Right lobe of liver (tissue), 6 donors: Measurements from ENCODE around the gene TSPAN5. TPM values are rescaled to one million over a fixed set of nuclear protein-coding genes. Genes with fewer than 3 reads are reported as not detected.

ENCODE experiments used
- ATAC-seq, 4 donors: fragments of 200-7000 bp; cut with Tn5 transposase; one replicate each; pipeline ENCODE4 v1.9.1; 2020; ENCODE audit warnings: mild to moderate bottlenecking in 4 of 4, moderate library complexity in 4 of 4
- DNase-seq, 3 donors: peaks; one replicate each; pipeline ENCODE4 v3.0.0-alpha.2; 2020
- H3K27ac ChIP-seq, 3 donors: fragments of 200-600 bp; one replicate each; pipeline ENCODE4 v1.8.0; 2022
- H3K27me3 ChIP-seq, 2 donors: fragments of 200-600 bp; one replicate each; pipeline ENCODE4 v1.8.0; 2022
- H3K36me3 ChIP-seq, 4 donors: fragments of 200-600 bp; sonication (generic) in 1 of 4; one replicate each; pipeline versions ENCODE4 v1.5.1 to v1.8.0; 2017 to 2022; ENCODE audit warnings: control low read depth in 1 of 4
- H3K4me1 ChIP-seq, 4 donors: fragments of 200-600 bp; sonication (generic) in 1 of 4; one replicate each; pipeline versions ENCODE4 v1.5.1 to v1.8.0; 2017 to 2022; ENCODE audit warnings: control low read depth in 1 of 4
- H3K4me3 ChIP-seq, 3 donors: fragments of 200-600 bp; one replicate each; pipeline ENCODE4 v1.8.0; 2022
- H3K9me3 ChIP-seq, 4 donors: fragments of 200-600 bp; sonication (generic) in 1 of 4; one replicate each; pipeline versions ENCODE4 v1.5.1 to v1.8.0; 2017 to 2022; ENCODE audit warnings: control low read depth in 1 of 4
- POLR2A ChIP-seq: fragments of 450-650 bp; IDR thresholded peaks from one replicate; pipeline ENCODE4 v1.6.1; 2017; ENCODE audit warnings: antibody characterized with exemption, mild to moderate bottlenecking
- WGBS: methylation state at CpG from one replicate; pipeline ENCODE4 v1.1.6; 2018; ENCODE audit warnings: low coverage, low lambda C conversion rate; ENCODE audit not compliant: insufficient coverage; ENCODE audit errors: missing lambda C conversion rate; 5-methylcytosine and 5-hydroxymethylcytosine counted together
- intact Hi-C, 2 donors: fragments of 100-400 bp; cut with DNase I; formaldehyde crosslinking; loops; one replicate each; pipeline versions ENCODE4 v1.11.2 to v1.14.1; 2022
- total RNA-seq, 6 experiments: library from RNA; depleted of rRNA in 2 of 6; stranded (reverse); fragments of >200 nt in 2 of 6; fragmentation: NEBNext Ultra II Directional in 3 of 6; extraction: Animal tissue kit (Norgen Biotek cat#: 25700) in 3 of 6; gene quantifications; one replicate each; pipeline versions ENCODE4 v1.1.0 to v1.2.4, GENCODE V29; 2016 to 2023
- TF ChIP-seq, protein P1 (sequence below), 4 donors: fragments of 200-600 bp in 3 of 4; fragments of 450-650 bp in 1 of 4; IDR thresholded peaks; one replicate each; pipeline versions ENCODE4 v1.5.1 to v1.8.0; 2016 to 2022; ENCODE audit warnings: antibody characterized with exemption in 4 of 4, mild to moderate bottlenecking in 2 of 4
- donor health status: DM: no; HTN: yes; CAD: no.
- donor health status: DM: no; HTN: no; CAD: no.
- donor health status: DM: no; HTN: no; CAD: no.
- donor health status: DM: no; HTN: yes; CAD: no.
- donor health status: DM: no; HTN: yes; CAD: no.

The TSPAN5 gene
- total RNA-seq, 6 experiments from 2014 or later: 0.12 to 1.2 (median 0.50) TPM

DNA sequence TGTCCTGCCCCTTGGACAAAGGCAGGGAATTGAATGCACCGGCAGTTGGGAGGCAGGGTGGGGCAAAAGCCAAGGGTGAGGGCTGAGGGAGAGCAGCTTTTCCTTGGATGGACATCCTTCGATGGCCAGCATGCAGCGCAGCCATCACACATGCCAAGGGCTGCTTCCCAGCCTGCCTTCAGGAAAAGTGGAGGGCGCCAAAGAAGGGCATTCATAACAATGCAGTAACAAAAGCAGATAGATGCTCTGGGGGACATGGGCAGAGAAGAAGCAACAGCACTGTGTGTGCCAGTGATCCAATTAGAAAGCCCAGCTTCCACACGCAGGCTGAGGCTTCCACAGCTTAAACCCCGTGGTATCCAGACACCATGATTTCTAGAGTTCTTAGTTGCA lies 71.5 kb downstream of the TSPAN5 start:
- WGBS: 78% methylated on average over 2 of the region's 6 CpGs
- no peaks in the 10 kb centered on the region for H3K27me3 ChIP-seq
- TF ChIP-seq, protein P1, sequence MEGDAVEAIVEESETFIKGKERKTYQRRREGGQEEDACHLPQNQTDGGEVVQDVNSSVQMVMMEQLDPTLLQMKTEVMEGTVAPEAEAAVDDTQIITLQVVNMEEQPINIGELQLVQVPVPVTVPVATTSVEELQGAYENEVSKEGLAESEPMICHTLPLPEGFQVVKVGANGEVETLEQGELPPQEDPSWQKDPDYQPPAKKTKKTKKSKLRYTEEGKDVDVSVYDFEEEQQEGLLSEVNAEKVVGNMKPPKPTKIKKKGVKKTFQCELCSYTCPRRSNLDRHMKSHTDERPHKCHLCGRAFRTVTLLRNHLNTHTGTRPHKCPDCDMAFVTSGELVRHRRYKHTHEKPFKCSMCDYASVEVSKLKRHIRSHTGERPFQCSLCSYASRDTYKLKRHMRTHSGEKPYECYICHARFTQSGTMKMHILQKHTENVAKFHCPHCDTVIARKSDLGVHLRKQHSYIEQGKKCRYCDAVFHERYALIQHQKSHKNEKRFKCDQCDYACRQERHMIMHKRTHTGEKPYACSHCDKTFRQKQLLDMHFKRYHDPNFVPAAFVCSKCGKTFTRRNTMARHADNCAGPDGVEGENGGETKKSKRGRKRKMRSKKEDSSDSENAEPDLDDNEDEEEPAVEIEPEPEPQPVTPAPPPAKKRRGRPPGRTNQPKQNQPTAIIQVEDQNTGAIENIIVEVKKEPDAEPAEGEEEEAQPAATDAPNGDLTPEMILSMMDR (IDR thresholded peaks at IDR 0.05): no peak
- no peak for TF ChIP-seq POLR2A
- no peak overlapping the region for H3K4me3 ChIP-seq
- no peak for ATAC-seq
- H3K36me3 ChIP-seq: no peaks in the 10 kb centered on the region
- intact Hi-C loops: no loop called here
- no peaks in the 10 kb centered on the region for H3K9me3 ChIP-seq
- H3K27ac ChIP-seq: no peak overlapping the region
- no peak for DNase-seq
- H3K4me1 ChIP-seq: peaks cover 0 to 7% (median 2%) of the 10 kb centered on the region in 4 donors

DNA sequence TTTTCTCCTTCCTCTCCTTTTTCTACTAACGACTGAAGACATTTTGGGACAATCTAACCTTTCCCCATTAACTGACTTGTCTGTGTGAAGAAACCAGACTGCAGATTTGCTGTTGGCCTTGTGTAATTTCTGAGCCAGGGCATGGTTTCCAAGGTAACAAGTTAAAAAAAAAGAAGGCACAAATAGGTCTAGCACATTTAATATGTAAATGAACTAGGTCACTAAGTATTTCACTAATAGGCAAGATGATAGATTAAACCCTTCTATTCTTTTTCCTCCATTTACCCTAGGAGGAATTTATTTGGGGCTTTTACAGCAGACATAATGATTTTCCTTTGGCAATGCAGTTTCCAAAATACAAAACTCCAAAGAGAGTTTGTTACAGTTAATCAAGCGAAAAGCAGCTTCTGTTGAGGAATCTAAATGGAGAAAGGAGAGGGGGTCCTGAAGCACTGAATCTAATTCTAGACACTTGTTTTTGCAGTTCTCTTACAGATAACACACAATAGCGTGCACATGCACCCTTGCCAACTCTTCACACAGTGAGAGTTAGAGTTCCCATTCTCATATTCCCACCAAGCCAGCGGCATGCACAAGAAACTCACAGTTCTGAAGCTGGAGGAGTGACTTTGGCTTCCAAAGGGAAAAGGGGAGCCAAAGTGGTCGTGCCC lies 72.0 kb downstream of the TSPAN5 start:
- DNase-seq: no peak
- Histone ChIP-seq H3K4me1 (peaks cover 0 to 7% (median 2%) of the 10 kb centered on the region in 4 donors), H3K4me3 (no peak overlapping the region), H3K36me3 (no peaks in the 10 kb centered on the region), H3K9me3 (no peaks in the 10 kb centered on the region), H3K27me3 (no peaks in the 10 kb centered on the region), H3K27ac (no peak overlapping the region)
- intact Hi-C loops: no loop called here
- no peak for TF ChIP-seq POLR2A
- TF ChIP-seq, protein P1 (IDR thresholded peaks at IDR 0.05): no peak
- 70% methylated on average over 5 of the region's 5 CpGs for WGBS
- no peak for ATAC-seq

DNA sequence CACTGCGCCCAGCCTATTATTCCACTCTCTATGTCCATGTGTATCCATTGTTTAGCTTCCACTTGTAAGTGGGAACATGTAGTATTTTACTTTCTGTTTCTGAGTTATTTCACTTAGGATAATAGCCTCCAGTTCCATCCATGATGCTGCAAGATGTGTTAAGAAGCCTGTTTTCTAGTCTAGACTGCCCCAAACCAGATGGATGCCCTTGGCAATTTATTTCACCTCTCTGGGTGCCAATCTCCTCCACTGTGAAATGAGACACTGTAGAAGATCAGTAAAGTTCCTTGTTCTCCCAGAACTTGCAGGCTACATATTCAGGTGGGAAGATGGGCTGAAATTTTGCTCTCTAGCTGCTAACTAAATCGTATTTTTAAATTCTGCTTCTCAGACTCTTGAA lies 72.8 kb downstream of the TSPAN5 start:
- H3K36me3 ChIP-seq: no peaks in the 10 kb centered on the region
- ATAC-seq (no peak), DNase-seq (no peak)
- H3K4me1 ChIP-seq: peaks cover 0 to 7% (median 2%) of the 10 kb centered on the region in 4 donors
- H3K4me3 ChIP-seq: no peak overlapping the region
- H3K9me3 ChIP-seq: no peaks in the 10 kb centered on the region
- WGBS: 94% methylated on average over 2 of the region's 2 CpGs
- intact Hi-C loops: no loop called here
- H3K27ac ChIP-seq: no peak overlapping the region
- no peaks in the 10 kb centered on the region for H3K27me3 ChIP-seq
- TF ChIP-seq POLR2A: no peak
- TF ChIP-seq, protein P1 (IDR thresholded peaks at IDR 0.05): no peak

DNA sequence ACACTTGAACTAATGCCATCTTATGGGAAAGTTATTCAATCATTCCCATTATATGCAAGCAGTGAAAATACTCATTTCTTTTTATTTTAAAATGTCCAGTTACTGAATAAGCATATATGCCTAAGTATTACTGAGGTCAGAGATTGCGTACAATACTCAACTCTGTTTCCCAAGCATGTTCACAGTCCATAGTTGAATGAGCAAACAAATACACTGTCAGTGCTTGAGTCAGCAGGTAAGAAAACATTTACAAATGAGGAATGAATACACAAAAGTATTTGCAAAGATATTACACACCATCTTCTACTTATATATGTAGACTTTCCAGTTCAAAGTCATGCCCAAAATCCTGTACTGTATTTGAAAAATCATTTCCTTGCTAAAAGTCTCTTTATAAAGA lies 74.1 kb downstream of the TSPAN5 start:
- Histone ChIP-seq H3K36me3 (no peaks in the 10 kb centered on the region), H3K4me1 (peaks cover 0 to 7% (median 2%) of the 10 kb centered on the region in 4 donors), H3K9me3 (no peaks in the 10 kb centered on the region), H3K4me3 (no peak overlapping the region), H3K27ac (no peak overlapping the region), H3K27me3 (no peaks in the 10 kb centered on the region)
- DNase-seq (no peak), ATAC-seq (peak; percentile 96 to 99 (median 97))
- intact Hi-C loops: no loop called here
- WGBS: 36% methylated on average over 1 of the region's 1 CpG
- TF ChIP-seq POLR2A: no peak
- TF ChIP-seq, protein P1 (IDR thresholded peaks at IDR 0.05): no peak
